Activated CD8-positive, alpha-beta T cell treated with anti-CD3 and anti-CD28 coated beads for 36 hours (primary cell): ENCODE measurements around the gene KANK2. TPM values are rescaled to one million over a fixed set of nuclear protein-coding genes. Genes with fewer than 3 reads are reported as not detected.
"Not testable (repeated sequence)": the region's sequence is repeated elsewhere in the genome, so short reads cannot be mapped to it uniquely, and the experiment has no call there.

Source experiments
- ATAC-seq: fragments of 200-7000 bp; cut with Tn5 transposase; one replicate; pipeline ENCODE4 v1.10.0; 2021; ENCODE audit warnings: mild to moderate bottlenecking, moderate library complexity
- CTCF ChIA-PET: fragments of 350-600 bp; sonication (Branson Sonifier 250); formaldehyde crosslinking; loops from one replicate; lab custom pipeline; 2021; ENCODE audit warnings: antibody characterized with exemption; lab: Charles Lee
- POLR2A ChIA-PET: fragments of 350-600 bp; sonication (Branson Sonifier 250); formaldehyde crosslinking; loops from one replicate; lab custom pipeline; 2021; ENCODE audit warnings: antibody characterized with exemption; lab: Charles Lee
- DNase-seq: peaks from one replicate; pipeline ENCODE4 v3.0.0-alpha.2; 2020
- H3K27ac Mint-ChIP-seq: one replicate; pipeline ENCODE4 v1.8.0; 2021; ENCODE audit warnings: mild to moderate bottlenecking, mixed read lengths
- H3K27me3 Mint-ChIP-seq: one replicate; pipeline ENCODE4 v1.8.0; 2021; ENCODE audit warnings: mixed read lengths
- H3K36me3 Mint-ChIP-seq: one replicate; pipeline ENCODE4 v1.8.0; 2021; ENCODE audit warnings: low read depth, mixed read lengths
- H3K4me1 Mint-ChIP-seq: one replicate; pipeline ENCODE4 v1.8.0; 2021; ENCODE audit warnings: low read depth, mixed read lengths
- H3K4me3 Mint-ChIP-seq: one replicate; pipeline ENCODE4 v1.8.0; 2021; ENCODE audit warnings: mild to moderate bottlenecking, moderate library complexity, mixed read lengths
- H3K9me3 Mint-ChIP-seq: one replicate; pipeline ENCODE4 v1.8.0; 2021; ENCODE audit warnings: mixed read lengths
- intact Hi-C: fragments of 100-400 bp; cut with micrococcal nuclease; formaldehyde crosslinking; loops from one replicate; pipeline ENCODE4 v1.10.0; 2022
- total RNA-seq, 2 experiments: library from RNA; stranded (reverse); gene quantifications; one replicate each; pipeline ENCODE4 v1.2.3, GENCODE V29; 2021
- TF ChIP-seq, protein P1 (sequence below): fragments of 200-600 bp; IDR thresholded peaks from one replicate; pipeline ENCODE4 v1.8.0; 2022; ENCODE audit warnings: antibody characterized with exemption, mild to moderate bottlenecking

Gene KANK2
- total RNA-seq, 2 experiments from 2014 or later, result 1.9 to 2.0 TPM

DNA sequence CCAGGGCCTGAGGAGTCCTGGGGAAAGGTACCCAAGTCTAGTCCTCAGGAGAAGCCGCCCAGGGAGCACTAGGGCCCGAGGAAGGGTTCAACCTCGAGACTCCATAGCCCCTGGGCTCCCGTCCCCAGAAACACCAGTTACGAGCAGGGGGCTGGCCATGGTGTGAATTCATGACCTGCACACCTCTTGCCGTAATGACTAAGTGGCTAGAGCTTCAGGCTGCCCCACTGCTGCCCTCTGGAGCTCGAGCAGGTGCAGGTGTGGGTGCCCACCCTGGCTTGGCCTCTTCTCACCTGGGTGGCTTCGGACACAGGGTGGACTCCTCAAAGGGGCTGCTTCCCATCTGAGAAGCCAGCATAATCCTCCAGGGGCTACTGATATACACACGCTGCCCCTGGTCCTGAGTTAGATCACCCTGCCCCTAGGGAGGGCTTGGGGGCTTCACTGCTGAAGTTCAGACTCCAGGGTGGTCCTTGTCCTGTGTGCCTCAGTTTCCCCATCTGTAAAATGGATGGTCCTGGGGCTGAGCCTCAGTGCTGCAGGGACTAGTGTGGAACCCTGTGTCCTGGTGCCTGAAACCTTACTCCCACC is 55.3 kb downstream of the KANK2 start:
- H3K36me3 Mint-ChIP-seq, result peaks cover 17% of the 10 kb centered on the region
- H3K4me3 Mint-ChIP-seq, result no peak overlapping the region
- intact Hi-C loops, result no loop called here
- ChIA-PET CTCF (no interaction called here), POLR2A (interaction anchor here (1.4 kb wide), 1 partner anchor 11 kb away, joined by 3 read pairs; no protein-coding TSS in a partner anchor)
- TF ChIP-seq, protein P1, sequence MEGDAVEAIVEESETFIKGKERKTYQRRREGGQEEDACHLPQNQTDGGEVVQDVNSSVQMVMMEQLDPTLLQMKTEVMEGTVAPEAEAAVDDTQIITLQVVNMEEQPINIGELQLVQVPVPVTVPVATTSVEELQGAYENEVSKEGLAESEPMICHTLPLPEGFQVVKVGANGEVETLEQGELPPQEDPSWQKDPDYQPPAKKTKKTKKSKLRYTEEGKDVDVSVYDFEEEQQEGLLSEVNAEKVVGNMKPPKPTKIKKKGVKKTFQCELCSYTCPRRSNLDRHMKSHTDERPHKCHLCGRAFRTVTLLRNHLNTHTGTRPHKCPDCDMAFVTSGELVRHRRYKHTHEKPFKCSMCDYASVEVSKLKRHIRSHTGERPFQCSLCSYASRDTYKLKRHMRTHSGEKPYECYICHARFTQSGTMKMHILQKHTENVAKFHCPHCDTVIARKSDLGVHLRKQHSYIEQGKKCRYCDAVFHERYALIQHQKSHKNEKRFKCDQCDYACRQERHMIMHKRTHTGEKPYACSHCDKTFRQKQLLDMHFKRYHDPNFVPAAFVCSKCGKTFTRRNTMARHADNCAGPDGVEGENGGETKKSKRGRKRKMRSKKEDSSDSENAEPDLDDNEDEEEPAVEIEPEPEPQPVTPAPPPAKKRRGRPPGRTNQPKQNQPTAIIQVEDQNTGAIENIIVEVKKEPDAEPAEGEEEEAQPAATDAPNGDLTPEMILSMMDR, result no peak
- H3K27me3 Mint-ChIP-seq, result no peaks in the 10 kb centered on the region
- ATAC-seq (no peak), DNase-seq (no peak)
- no peak overlapping the region for H3K27ac Mint-ChIP-seq
- H3K9me3 Mint-ChIP-seq, result no peaks in the 10 kb centered on the region
- peaks cover 16% of the 10 kb centered on the region for H3K4me1 Mint-ChIP-seq

DNA sequence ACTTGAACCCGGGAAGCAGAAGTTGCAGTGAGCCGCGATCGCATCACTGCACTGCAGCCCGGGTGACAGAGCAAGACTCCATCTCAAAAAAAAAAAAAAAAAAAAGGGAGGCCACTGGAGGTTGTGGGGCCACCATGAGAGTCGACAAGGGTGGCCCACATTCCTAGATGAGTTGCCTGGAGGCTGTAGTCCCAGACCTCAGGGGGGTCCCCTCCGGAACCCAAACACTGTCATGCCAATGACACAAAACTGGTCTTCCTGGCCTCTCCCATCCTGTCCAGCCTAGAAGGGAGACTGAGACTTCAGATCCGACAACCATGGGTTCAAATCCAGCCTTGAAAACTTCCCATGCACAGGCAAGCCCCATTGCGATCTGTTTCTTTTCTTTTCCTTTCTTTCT is 56.4 kb downstream of the KANK2 start:
- ChIA-PET CTCF (no interaction called here), POLR2A (interaction anchor here (0.6 to 1.4 kb wide), 3 partner anchors 11 to 16 kb away, joined by 3 read pairs; no protein-coding TSS in a partner anchor)
- intact Hi-C loops, result no loop called here
- H3K36me3 Mint-ChIP-seq, result peaks cover 9% of the 10 kb centered on the region
- H3K27me3 Mint-ChIP-seq, result no peaks in the 10 kb centered on the region
- no peaks in the 10 kb centered on the region for H3K9me3 Mint-ChIP-seq
- peaks cover 16% of the 10 kb centered on the region for H3K4me1 Mint-ChIP-seq
- TF ChIP-seq, protein P1, result no peak
- DNase-seq (no peak), ATAC-seq (no peak)
- no peak overlapping the region for H3K4me3 Mint-ChIP-seq
- no peak overlapping the region for H3K27ac Mint-ChIP-seq

DNA sequence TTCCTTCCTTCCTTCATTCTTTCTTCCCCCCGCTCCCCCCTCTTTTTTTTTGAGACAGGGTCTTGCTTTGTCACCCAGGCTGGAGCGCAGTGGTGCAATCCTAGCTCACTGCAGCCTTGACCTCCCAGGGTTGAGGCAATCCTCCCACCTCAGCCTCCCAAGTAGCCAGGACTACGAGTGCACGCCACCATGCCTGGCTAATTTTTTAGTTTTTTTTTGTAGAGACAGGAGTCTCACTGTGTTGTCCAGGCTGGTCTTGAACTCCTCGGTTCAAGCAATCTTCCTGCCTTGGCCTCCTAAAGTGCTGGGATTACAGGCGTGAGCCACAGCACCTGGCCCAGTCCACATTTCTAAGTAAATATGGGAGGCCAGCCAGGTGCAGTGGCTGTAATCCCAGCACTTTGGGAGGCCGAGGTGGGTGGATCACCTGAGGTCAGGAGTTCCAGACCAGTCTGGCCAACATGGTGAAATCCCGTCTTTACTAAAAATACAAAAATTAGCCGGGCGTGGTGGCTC is 57.3 kb downstream of the KANK2 start:
- DNase-seq, H3K9me3 Mint-ChIP-seq, H3K4me3 Mint-ChIP-seq, H3K27me3 Mint-ChIP-seq, intact Hi-C loops, H3K27ac Mint-ChIP-seq, ATAC-seq, CTCF ChIA-PET, H3K36me3 Mint-ChIP-seq: not testable (repeated sequence)
- POLR2A ChIA-PET, result interaction anchor here (0.6 to 1.6 kb wide), 3 partner anchors 10 to 17 kb away, joined by 3 to 5 read pairs (median 3); partner anchors contain the start of gene SPC24
- H3K4me1 Mint-ChIP-seq, result peaks cover 16% of the 10 kb centered on the region

DNA sequence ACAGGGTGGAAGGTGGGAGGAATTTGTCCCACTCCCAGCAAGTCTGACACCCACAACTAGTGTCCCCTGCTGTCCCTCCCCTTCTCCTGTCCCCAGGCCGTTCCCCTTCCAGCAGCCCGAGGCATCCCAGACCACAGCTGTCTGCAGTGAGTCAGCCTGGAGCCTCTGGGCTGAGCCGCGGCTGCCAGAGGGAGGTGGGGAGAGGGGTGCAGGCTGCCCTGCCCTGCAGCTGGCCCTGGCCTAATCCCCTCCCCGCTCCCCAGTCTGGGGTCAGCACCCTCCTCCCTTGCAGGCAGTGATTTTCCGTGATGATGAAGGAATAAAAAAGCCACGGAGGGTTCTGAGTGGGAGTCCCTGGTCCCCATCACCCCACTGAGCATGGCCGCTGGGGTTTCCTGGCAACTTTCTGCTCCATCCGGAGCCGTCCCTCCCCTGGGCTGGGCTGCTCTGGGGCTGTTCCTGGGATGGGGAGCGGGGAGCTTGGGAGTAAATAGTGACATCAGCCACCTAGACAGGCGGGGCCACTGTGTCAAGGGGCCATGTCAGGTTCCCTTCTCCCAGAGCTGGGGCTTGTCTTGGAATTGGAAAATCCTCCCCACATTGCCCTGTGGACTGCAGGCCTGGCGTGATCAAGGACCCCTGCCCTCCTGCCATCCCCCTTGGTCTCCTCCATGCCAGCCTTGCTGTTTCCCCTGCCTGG is 58.6 kb downstream of the KANK2 start:
- ATAC-seq (no peak), DNase-seq (no peak)
- TF ChIP-seq, protein P1, result no peak
- H3K36me3 Mint-ChIP-seq, result peaks cover 3% of the 10 kb centered on the region
- no peak overlapping the region for H3K4me3 Mint-ChIP-seq
- intact Hi-C loops, result loop anchor here (5.0 kb wide), 1 partner anchor 64 kb away; no protein-coding TSS in a partner anchor
- no peak overlapping the region for H3K27ac Mint-ChIP-seq
- H3K9me3 Mint-ChIP-seq, result no peaks in the 10 kb centered on the region
- CTCF ChIA-PET, result interaction anchor here (0.7 to 2.0 kb wide), 5 partner anchors 13 to 66 kb away, joined by 3 to 11 read pairs (median 4); no protein-coding TSS in a partner anchor
- POLR2A ChIA-PET, result interaction anchor here (1.0 to 1.6 kb wide), 4 partner anchors 12 to 65 kb away, joined by 3 to 5 read pairs (median 4); partner anchors contain the start of gene SPC24
- no peaks in the 10 kb centered on the region for H3K27me3 Mint-ChIP-seq
- peaks cover 16% of the 10 kb centered on the region for H3K4me1 Mint-ChIP-seq

DNA sequence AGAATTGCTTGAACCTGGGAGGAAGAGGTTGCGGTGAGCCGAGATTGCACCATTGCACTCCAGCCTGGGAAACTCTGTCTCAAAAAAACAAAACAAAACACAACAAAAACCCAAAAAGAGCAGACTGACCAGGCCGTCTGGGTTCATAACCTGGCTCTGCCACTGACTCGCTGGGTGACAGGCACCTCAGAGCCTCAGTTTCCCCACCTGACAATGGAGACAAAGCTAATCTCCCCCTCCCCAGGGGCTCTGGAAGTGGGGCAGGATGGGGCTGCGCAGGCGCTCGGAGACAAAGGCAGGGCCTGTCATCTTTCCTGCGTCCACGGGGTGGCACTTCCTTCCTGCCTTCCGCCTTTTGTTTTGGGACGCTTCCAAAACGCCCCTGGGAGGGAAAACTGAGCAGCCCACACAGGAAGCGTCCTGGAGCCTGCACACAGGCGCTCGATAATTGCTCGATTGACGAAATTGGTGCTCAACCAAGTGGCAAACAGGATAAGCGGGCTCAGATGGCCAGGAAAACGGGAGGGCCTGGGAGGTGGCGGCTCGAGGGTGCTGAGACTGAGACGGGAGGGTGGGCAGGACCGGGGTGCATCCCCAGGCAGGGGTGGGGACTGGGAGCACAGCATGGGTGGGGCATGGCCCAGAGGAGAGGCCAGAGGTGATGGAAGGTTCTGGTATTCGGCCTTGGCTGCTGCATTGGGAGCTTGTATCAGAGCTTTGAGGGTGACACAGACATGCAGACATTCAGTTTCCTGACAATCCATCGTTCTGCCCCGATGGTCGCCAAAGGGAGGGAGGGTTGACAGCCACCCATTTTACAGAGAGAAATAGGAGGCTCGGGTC is 59.6 kb downstream of the KANK2 start:
- TF ChIP-seq, protein P1, result peak; percentile 88
- H3K27ac Mint-ChIP-seq, result no peak overlapping the region
- peak overlapping the region; percentile 63 for H3K4me3 Mint-ChIP-seq
- POLR2A ChIA-PET, result no interaction called here
- H3K4me1 Mint-ChIP-seq, result peaks cover 8% of the 10 kb centered on the region
- CTCF ChIA-PET, result interaction anchor here (0.7 to 2.0 kb wide), 8 partner anchors 12 to 74 kb away, joined by 3 to 11 read pairs (median 4); no protein-coding TSS in a partner anchor
- intact Hi-C loops, result loop anchor here (5.0 kb wide), 1 partner anchor 65 kb away; no protein-coding TSS in a partner anchor
- peak; percentile 76 for ATAC-seq
- peaks cover 5% of the 10 kb centered on the region for H3K36me3 Mint-ChIP-seq
- no peaks in the 10 kb centered on the region for H3K27me3 Mint-ChIP-seq
- no peaks in the 10 kb centered on the region for H3K9me3 Mint-ChIP-seq
- DNase-seq, result peak; percentile 64
